Activated T-helper 1 cell treated with anti-CD3 and anti-CD28 coated beads, Interleukin-12 subunit alpha, Interleukin-12 subunit beta, Interleukin-2, Interleukin-4 antibody, amounts not matched to agents 30 ng/mL and 10 ng/mL and 1 ng/mL, durations not matched to agents 14 hours and 24 hours and 36 hours (primary cell): Measurements from ENCODE around the gene DGKD. TPM values are rescaled to one million over a fixed set of nuclear protein-coding genes. Genes with fewer than 3 reads are reported as not detected.

Experiments used
- DNase-seq: peaks from one replicate; pipeline ENCODE4 v3.0.0; 2021; ENCODE audit warnings: low spot score
- H3K27ac Mint-ChIP-seq: one replicate; pipeline ENCODE4 v1.8.0; 2021; ENCODE audit warnings: mild to moderate bottlenecking, mixed read lengths
- H3K27me3 Mint-ChIP-seq: one replicate; pipeline ENCODE4 v1.8.0; 2022; ENCODE audit warnings: mild to moderate bottlenecking, moderate library complexity, mixed read lengths; ENCODE audit not compliant: insufficient read depth
- H3K36me3 Mint-ChIP-seq: one replicate; pipeline ENCODE4 v1.8.0; 2021; ENCODE audit warnings: low read depth, mixed read lengths
- H3K4me1 Mint-ChIP-seq: one replicate; pipeline ENCODE4 v1.8.0; 2021; ENCODE audit warnings: low read depth, mixed read lengths
- H3K4me3 Mint-ChIP-seq: one replicate; pipeline ENCODE4 v1.8.0; 2021; ENCODE audit warnings: mild to moderate bottlenecking, moderate library complexity, mixed read lengths
- H3K9me3 Mint-ChIP-seq: one replicate; pipeline ENCODE4 v1.8.0; 2021; ENCODE audit warnings: mixed read lengths
- intact Hi-C: fragments of 100-400 bp; cut with micrococcal nuclease; formaldehyde crosslinking; loops from one replicate; pipeline ENCODE4 v1.15.1; 2024
- total RNA-seq: library from RNA; stranded (reverse); gene quantifications from 2 replicates; pipeline ENCODE4 v1.2.3, GENCODE V29; 2022

The DGKD gene
- total RNA-seq, 1 donor from 2014 or later: 43.7 TPM

GRCh38 chr2:233446121-233446520 is 91.8 kb downstream of the DGKD start:
- H3K27me3 Mint-ChIP-seq: no peaks in the 10 kb centered on the region
- no peak for DNase-seq
- H3K36me3 Mint-ChIP-seq: peaks cover 30% of the 10 kb centered on the region
- H3K9me3 Mint-ChIP-seq: no peaks in the 10 kb centered on the region
- peaks cover 17% of the 10 kb centered on the region for H3K4me1 Mint-ChIP-seq
- intact Hi-C loops: no loop called here
- H3K27ac Mint-ChIP-seq: no peak overlapping the region
- no peak overlapping the region for H3K4me3 Mint-ChIP-seq

- no peak overlapping the region for H3K27ac Mint-ChIP-seq
- intact Hi-C loops: no loop called here
- H3K4me1 Mint-ChIP-seq: peaks cover 17% of the 10 kb centered on the region
- no peaks in the 10 kb centered on the region for H3K9me3 Mint-ChIP-seq
- DNase-seq: no peak
- peaks cover 29% of the 10 kb centered on the region for H3K36me3 Mint-ChIP-seq
- no peaks in the 10 kb centered on the region for H3K27me3 Mint-ChIP-seq
- no peak overlapping the region for H3K4me3 Mint-ChIP-seq
These were observed 92.5 kb downstream of the DGKD start for GRCh38 chr2:233446606-233447305.

GRCh38 chr2:233447506-233448219 is 93.4 kb downstream of the DGKD start:
- intact Hi-C loops: no loop called here
- Mint-ChIP-seq H3K9me3 (no peaks in the 10 kb centered on the region), H3K4me3 (no peak overlapping the region), H3K27me3 (no peaks in the 10 kb centered on the region), H3K27ac (no peak overlapping the region), H3K4me1 (peaks cover 17% of the 10 kb centered on the region), H3K36me3 (peaks cover 34% of the 10 kb centered on the region)
- DNase-seq: no peak

GRCh38 chr2:233448220-233448559 is 93.9 kb downstream of the DGKD start:
- Mint-ChIP-seq H3K36me3 (peaks cover 32% of the 10 kb centered on the region), H3K27ac (no peak overlapping the region), H3K4me3 (no peak overlapping the region), H3K9me3 (no peaks in the 10 kb centered on the region), H3K4me1 (peaks cover 14% of the 10 kb centered on the region), H3K27me3 (no peaks in the 10 kb centered on the region)
- intact Hi-C loops: no loop called here
- DNase-seq: no peak

DNA sequence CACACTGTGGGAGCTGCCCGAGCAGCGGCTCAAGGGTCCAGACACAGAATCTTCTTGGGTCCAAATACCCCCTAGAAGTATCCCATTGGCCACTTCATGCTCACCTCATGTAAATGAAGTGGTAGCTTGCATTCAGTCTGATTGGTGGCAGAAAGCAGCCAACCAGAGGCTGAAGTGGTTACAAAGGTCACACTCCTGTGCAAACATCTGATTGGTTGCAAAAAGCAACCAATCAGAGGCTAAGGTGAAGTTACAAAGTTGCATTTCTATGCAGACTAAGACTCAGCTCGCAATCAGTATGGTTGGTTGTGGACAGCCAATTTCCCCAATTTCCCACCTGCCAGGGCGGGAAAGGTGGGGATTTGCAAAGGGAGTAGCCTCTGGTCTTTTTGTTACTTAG is 94.3 kb downstream of the DGKD start:
- Mint-ChIP-seq H3K4me1 (peaks cover 10% of the 10 kb centered on the region), H3K4me3 (no peak overlapping the region), H3K36me3 (peaks cover 28% of the 10 kb centered on the region), H3K9me3 (no peaks in the 10 kb centered on the region), H3K27ac (no peak overlapping the region), H3K27me3 (no peaks in the 10 kb centered on the region)
- DNase-seq: no peak
- intact Hi-C loops: no loop called here

DNA sequence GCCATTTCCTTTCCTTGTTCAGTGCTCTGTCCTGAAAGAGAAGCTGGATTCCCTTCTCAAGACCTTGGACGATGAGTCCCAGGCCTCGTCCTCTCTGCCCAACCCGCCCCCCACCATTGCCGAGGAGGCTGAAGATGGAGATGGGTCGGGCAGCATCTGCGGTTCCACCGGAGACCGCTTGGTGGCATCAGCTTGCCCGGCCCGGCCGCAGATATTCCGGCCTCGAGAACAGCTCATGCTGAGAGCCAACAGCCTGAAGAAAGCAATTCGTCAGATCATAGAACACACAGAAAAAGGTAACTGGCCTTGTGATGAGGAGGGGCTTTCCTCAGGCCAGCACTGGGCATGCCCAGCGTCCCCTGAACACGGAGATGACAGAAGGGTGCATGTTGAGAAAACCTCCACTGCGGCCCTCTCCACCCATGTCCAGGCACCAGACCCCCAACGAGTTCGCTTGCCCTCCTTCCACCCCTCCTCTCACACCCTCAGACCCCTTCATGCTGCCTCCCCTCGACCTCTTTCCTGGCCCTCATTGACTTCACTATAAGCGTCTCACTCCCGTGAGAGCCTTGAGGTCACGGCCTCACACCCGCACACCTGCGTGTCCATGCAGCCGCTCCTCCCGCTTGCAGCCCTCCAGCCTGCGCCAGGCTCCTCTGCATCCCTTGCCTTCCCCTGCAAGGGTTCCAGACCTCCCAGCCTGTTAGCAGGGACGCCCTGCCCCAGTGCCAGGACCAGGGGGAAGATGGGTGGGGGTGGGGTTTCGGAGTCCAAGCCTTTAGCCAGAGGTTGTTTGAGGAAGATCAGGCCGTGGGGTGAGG is 95.0 kb downstream of the DGKD start:
- no peak for DNase-seq
- Mint-ChIP-seq H3K27me3 (no peaks in the 10 kb centered on the region), H3K36me3 (peaks cover 33% of the 10 kb centered on the region), H3K4me1 (peaks cover 5% of the 10 kb centered on the region), H3K27ac (no peak overlapping the region), H3K4me3 (no peak overlapping the region), H3K9me3 (no peaks in the 10 kb centered on the region)
- intact Hi-C loops: no loop called here

DNA sequence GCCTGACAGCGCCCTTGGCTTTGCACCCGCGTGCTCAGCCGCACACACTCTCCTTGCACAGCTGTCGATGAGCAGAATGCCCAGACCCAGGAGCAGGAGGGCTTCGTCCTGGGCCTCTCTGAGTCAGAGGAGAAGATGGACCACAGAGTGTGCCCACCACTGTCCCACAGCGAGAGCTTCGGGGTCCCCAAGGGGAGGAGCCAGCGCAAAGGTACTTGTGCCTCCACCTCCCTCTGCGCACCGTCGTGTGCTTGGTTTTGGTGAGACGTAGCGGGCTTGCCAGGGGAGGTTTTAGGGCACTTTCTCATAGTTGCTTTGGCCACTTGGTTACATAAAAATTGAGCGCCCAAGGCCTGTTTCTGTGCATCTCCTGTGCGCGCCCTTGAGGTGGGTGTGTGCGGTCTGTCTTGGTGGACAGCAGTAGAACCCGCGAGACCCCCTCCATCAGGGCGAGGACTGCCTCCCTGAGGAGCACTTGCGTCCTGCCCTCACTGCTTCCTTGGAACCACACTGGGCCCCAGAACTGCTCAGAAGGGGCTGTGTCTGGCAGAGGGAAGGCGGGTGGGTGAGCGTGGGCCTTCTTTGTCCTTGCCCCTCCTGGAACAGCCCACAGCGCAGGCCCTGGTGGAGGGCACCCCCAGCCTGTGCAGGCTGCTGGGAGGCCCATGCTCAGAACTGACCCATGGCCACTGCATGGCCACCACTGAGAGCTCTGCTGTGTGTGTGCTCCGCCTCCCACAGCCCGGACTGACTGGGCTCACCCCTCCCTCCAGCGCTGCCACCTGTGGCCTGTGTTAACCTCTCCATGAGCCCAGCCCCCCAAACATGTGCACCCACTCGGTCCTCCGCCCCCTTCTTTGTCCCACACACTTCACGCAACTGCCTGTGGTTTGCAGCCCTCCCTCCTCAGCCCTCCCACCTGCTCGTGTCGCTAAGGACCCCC is 95.9 kb downstream of the DGKD start:
- H3K36me3 Mint-ChIP-seq: peaks cover 30% of the 10 kb centered on the region
- H3K4me3 Mint-ChIP-seq: no peak overlapping the region
- DNase-seq: no peak
- H3K4me1 Mint-ChIP-seq: peaks cover 5% of the 10 kb centered on the region
- no peak overlapping the region for H3K27ac Mint-ChIP-seq
- no peaks in the 10 kb centered on the region for H3K27me3 Mint-ChIP-seq
- H3K9me3 Mint-ChIP-seq: no peaks in the 10 kb centered on the region
- intact Hi-C loops: no loop called here

- Mint-ChIP-seq H3K27ac (no peak overlapping the region), H3K4me1 (peaks cover 5% of the 10 kb centered on the region), H3K36me3 (peaks cover 34% of the 10 kb centered on the region), H3K4me3 (no peak overlapping the region), H3K9me3 (no peaks in the 10 kb centered on the region), H3K27me3 (no peaks in the 10 kb centered on the region)
- DNase-seq: no peak
- intact Hi-C loops: no loop called here
These were observed 96.7 kb downstream of the DGKD start for GRCh38 chr2:233450864-233451575.

- Mint-ChIP-seq H3K27ac (no peak overlapping the region), H3K9me3 (no peaks in the 10 kb centered on the region), H3K4me1 (peaks cover 5% of the 10 kb centered on the region), H3K36me3 (peaks cover 31% of the 10 kb centered on the region), H3K4me3 (no peak overlapping the region), H3K27me3 (no peaks in the 10 kb centered on the region)
- no peak for DNase-seq
- intact Hi-C loops: no loop called here
These were observed 97.7 kb downstream of the DGKD start for GRCh38 chr2:233451950-233452349.

DNA sequence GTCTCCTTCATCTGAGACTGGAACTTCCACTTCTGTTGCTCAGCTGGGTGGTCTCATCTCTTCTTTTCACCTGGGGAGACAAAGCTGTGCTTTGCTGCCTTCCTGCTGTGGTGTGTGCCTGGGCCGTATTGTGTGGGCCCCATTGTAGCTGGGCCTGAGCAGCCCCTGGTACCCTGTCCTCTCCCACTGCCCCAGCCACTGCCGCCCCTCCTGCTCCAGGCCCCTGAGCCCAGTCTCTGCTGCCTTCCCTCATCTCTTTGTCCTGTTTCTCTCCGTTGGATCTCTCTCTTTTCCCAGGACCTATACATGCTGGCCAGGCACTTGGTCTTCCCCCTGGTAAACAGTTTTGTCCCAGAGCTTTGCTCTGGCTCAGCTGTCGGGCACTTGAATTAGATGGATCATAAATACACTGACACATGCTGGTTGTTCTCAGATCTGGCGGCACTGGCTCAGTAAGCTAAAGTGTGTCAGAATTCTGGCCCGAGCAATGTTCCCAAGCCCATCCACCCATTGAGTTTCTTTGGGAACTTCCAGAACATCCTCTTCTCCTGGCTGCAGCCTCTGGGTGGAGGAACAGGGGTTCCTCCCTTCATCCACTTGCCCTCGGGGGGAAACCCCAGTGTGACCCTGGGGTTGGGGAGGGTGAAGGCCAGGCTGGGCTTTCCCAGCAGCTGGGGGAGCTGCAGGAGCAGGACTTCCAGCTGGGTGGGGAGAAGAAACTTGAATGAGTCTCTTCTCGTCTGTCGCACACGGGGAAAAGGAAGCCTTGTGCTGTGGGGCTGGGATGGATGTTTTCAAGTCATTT is 99.0 kb downstream of the DGKD start:
- Mint-ChIP-seq H3K9me3 (no peaks in the 10 kb centered on the region), H3K27ac (no peak overlapping the region), H3K4me3 (no peak overlapping the region), H3K36me3 (peaks cover 31% of the 10 kb centered on the region), H3K27me3 (no peaks in the 10 kb centered on the region), H3K4me1 (peaks cover 1% of the 10 kb centered on the region)
- intact Hi-C loops: no loop called here
- DNase-seq: no peak

- Mint-ChIP-seq H3K9me3 (no peaks in the 10 kb centered on the region), H3K27me3 (no peaks in the 10 kb centered on the region), H3K36me3 (peaks cover 32% of the 10 kb centered on the region), H3K27ac (no peak overlapping the region), H3K4me3 (no peak overlapping the region), H3K4me1 (no peaks in the 10 kb centered on the region)
- intact Hi-C loops: no loop called here
- no peak for DNase-seq
These were observed 99.6 kb downstream of the DGKD start for GRCh38 chr2:233453916-233454315.
